PFSK-1 (cell line): ENCODE data around the gene CRTAC1.

Experiments
- POLR2AphosphoS5 ChIP-seq: IDR thresholded peaks from 2 replicates; pipeline ENCODE4 v1.6.1; 2012; ENCODE audit warnings: low read depth, mild to moderate bottlenecking, control low read depth, low read length, moderate library complexity
- TAF1 ChIP-seq: IDR thresholded peaks from 2 replicates; pipeline ENCODE4 v1.6.1; 2012; ENCODE audit warnings: low read length, control low read depth, borderline replicate concordance; ENCODE audit not compliant: insufficient read depth

DNA sequence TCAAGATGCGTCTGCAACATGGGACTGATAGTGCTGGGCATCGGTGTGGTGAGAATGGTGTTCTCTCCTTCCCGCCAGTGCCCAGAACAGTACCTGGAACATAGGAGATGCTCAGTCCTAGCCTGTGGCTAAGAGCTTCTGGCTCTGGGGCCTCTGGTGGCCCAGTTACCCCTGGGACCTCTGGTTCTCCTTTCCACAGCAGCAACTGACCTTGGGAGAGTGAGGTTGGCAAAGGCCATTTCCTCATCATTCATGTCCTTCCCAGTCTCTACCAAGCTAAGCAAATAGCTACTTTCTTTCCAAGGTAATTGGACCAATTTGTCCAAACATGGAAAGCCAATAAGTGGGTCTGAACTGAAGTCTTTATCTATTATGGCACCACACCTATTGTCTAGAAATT is 192.3 kb downstream of the CRTAC1 start:
- TF ChIP-seq POLR2AphosphoS5 (no peak), TAF1 (no peak)
